CMK (cell line): ENCODE measurements around the gene NARF.
"Not testable (repeated sequence)": the region's sequence is repeated elsewhere in the genome, so short reads cannot be mapped to it uniquely, and the experiment has no call there.

Source experiments
- DNase-seq: peaks from one replicate; pipeline ENCODE4 v3.0.0-alpha.2; 2010; ENCODE audit warnings: low read depth

Gene NARF

DNA sequence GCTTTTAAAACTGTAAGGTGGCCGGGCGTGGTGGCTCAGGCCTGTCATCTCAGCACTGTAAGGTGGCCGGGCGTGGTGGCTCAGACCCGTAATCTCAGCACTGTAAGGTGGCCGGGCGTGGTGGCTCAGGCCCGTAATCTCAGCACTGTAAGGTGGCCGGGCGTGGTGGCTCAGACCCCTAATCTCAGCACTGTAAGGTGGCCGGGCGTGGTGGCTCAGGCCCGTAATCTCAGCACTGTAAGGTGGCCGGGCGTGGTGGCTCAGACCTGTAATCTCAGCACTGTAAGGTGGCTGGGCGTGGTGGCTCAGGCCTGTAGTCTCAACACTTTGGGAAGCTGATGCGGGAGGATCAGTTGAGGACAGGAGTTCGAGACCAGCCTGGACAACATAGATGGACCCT, 80.5 kb downstream of the NARF start:
- DNase-seq: not testable (repeated sequence)
